HepG2 (cell line): ENCODE results near the gene SERPINA9. TPM values are rescaled to one million over a fixed set of nuclear protein-coding genes. Genes with fewer than 3 reads are reported as not detected.

Experiments used
- AGO2 ChIP-seq: fragments of 200-400 bp; formaldehyde crosslinking; optimal IDR thresholded peaks from 2 replicates; pipeline ENCODE3; 2017; ENCODE audit warnings: mild to moderate bottlenecking, low read depth, low read length, moderate library complexity
- CEBPG ChIP-seq: IDR thresholded peaks from 2 replicates; pipeline ENCODE4 v1.6.1; 2016
- CREBL2 ChIP-seq: sonication (generic); formaldehyde crosslinking; IDR thresholded peaks from 2 replicates; pipeline ENCODE4 v1.8.1; 2023; ENCODE audit warnings: missing genetic modification reagents, mild to moderate bottlenecking, borderline replicate concordance
- ELF4 ChIP-seq: sonication (generic); formaldehyde crosslinking; IDR thresholded peaks from 2 replicates; pipeline ENCODE4 v1.5.0; 2020; ENCODE audit warnings: missing genetic modification reagents, mild to moderate bottlenecking, moderate library complexity, borderline replicate concordance
- HDAC1 ChIP-seq: sonication (generic); formaldehyde crosslinking; IDR thresholded peaks from 2 replicates; pipeline ENCODE4 v1.5.1; 2020; ENCODE audit warnings: mild to moderate bottlenecking, missing genetic modification reagents
- HNF4A ChIP-seq: sonication (generic); formaldehyde crosslinking; IDR thresholded peaks from 2 replicates; pipeline ENCODE4 v1.4.0; 2020; ENCODE audit warnings: missing genetic modification reagents
- ISL2 ChIP-seq: sonication (generic); formaldehyde crosslinking; IDR thresholded peaks from 2 replicates; pipeline ENCODE4 v1.5.0; 2020; ENCODE audit warnings: missing genetic modification reagents
- NFIB ChIP-seq: sonication (generic); formaldehyde crosslinking; IDR thresholded peaks from 2 replicates; pipeline ENCODE4 v1.9.0; 2021; ENCODE audit warnings: missing genetic modification reagents, mild to moderate bottlenecking, borderline replicate concordance
- NR0B2 ChIP-seq: sonication (generic); formaldehyde crosslinking; IDR thresholded peaks from 2 replicates; pipeline ENCODE4 v1.4.0; 2020; ENCODE audit warnings: mild to moderate bottlenecking, missing genetic modification reagents
- POLR2G ChIP-seq: fragments of 200-400 bp; formaldehyde crosslinking; IDR thresholded peaks from 2 replicates; pipeline ENCODE4 v1.6.1; 2018; ENCODE audit warnings: mild to moderate bottlenecking, low read depth, low read length, moderate library complexity
- RARG ChIP-seq: sonication (generic); formaldehyde crosslinking; IDR thresholded peaks from 2 replicates; pipeline ENCODE4 v1.4.0; 2020; ENCODE audit warnings: low read depth, mild to moderate bottlenecking, missing genetic modification reagents
- SMYD3 ChIP-seq: sonication (generic); formaldehyde crosslinking; IDR thresholded peaks from 2 replicates; pipeline ENCODE4 v1.8.1; 2023; ENCODE audit warnings: mild to moderate bottlenecking, missing genetic modification reagents
- SNAI1 ChIP-seq: sonication (generic); formaldehyde crosslinking; IDR thresholded peaks from 2 replicates; pipeline ENCODE4 v1.5.0; 2020; ENCODE audit warnings: mild to moderate bottlenecking, missing genetic modification reagents, borderline replicate concordance
- ZBTB2 ChIP-seq: sonication (generic); formaldehyde crosslinking; IDR thresholded peaks from 2 replicates; pipeline ENCODE4 v1.8.0; 2022; ENCODE audit warnings: low read depth, missing genetic modification reagents
- ZFP36 ChIP-seq: fragments of 150-350 bp; IDR thresholded peaks from 2 replicates; pipeline ENCODE4 v1.6.1; 2018; ENCODE audit warnings: borderline replicate concordance, low read length, low read depth; ENCODE audit not compliant: partially characterized antibody
- ZHX1 ChIP-seq: sonication (generic); formaldehyde crosslinking; IDR thresholded peaks from 2 replicates; pipeline ENCODE4 v1.8.1; 2022; ENCODE audit warnings: low read depth, mild to moderate bottlenecking, missing genetic modification reagents
- ZNF441 ChIP-seq: sonication (generic); formaldehyde crosslinking; IDR thresholded peaks from 2 replicates; pipeline ENCODE4 v1.7.0; 2021; ENCODE audit warnings: missing genetic modification reagents, borderline replicate concordance
- ZNF460 ChIP-seq: sonication (generic); formaldehyde crosslinking; IDR thresholded peaks from 2 replicates; pipeline ENCODE4 v1.5.1; 2020; ENCODE audit warnings: missing genetic modification reagents, mild to moderate bottlenecking, borderline replicate concordance
- ZNF614 ChIP-seq: IDR thresholded peaks from 2 replicates; pipeline ENCODE4 v1.6.1; 2018; ENCODE audit warnings: missing biosample characterization, missing genetic modification reagents, inconsistent platforms, borderline replicate concordance
- ZNF652 ChIP-seq: IDR thresholded peaks from 2 replicates; pipeline ENCODE4 v1.6.1; 2016; ENCODE audit warnings: low read depth, borderline replicate concordance
- ZNF674 ChIP-seq: sonication (generic); formaldehyde crosslinking; IDR thresholded peaks from 2 replicates; pipeline ENCODE4 v1.5.0; 2020; ENCODE audit warnings: low read depth, mild to moderate bottlenecking, missing genetic modification reagents
- ZNF747 ChIP-seq: sonication (generic); formaldehyde crosslinking; IDR thresholded peaks from 2 replicates; pipeline ENCODE4 v1.8.1; 2023; ENCODE audit warnings: missing genetic modification reagents, mild to moderate bottlenecking, borderline replicate concordance
- polyA plus RNA-seq, 8 experiments: library from polyadenylated mRNA; depleted of rRNA in 3 of 8; stranded (reverse) in 7 of 8; unstranded in 1 of 8; fragments of >200 nt; fragmentation: Illumina TruSeq in 4 of 8; extraction: Trizol in 4 of 8; gene quantifications; 2 replicates each; pipeline versions ENCODE4 v1.2.1 to v1.2.3, GENCODE V29; 2011 to 2016; ENCODE audit warnings: low read depth in 4 of 8, missing spikeins in 1 of 8, mixed read lengths in 1 of 8; ENCODE audit not compliant: insufficient read depth in 1 of 8
- total RNA-seq, 5 experiments: library from RNA; depleted of rRNA; stranded (reverse); fragments of >200 nt; fragmentation: Illumina TruSeq; extraction: Trizol; gene quantifications; 2 replicates each; pipeline ENCODE4 v1.2.3, GENCODE V29; 2016; ENCODE audit warnings: low read depth in 1 of 5

The SERPINA9 gene
- total and polyA plus RNA-seq, 2 of the 13 experiments (the other 11 are each of a cell fraction or from before 2014, with no cell fraction given), result 0.21 TPM; not detected in 1

- TF ChIP-seq HNF4A (CRISPR knock-in tag) (0 out of 2 replicates have a peak, but pooled peaks have one; percentile 16), CEBPG (CRISPR knock-in tag) (no peak), CREBL2 (no peak), ZHX1 (CRISPR knock-in tag) (no peak), ZNF614 (no peak), ZNF652 (peak; percentile 16; the same call in 1 of the 2 replicates), AGO2 (no peak), ZNF674 (CRISPR knock-in tag) (no peak), SNAI1 (CRISPR knock-in tag) (no peak), ISL2 (CRISPR knock-in tag) (no peak), NFIB (CRISPR knock-in tag) (no peak), ELF4 (CRISPR knock-in tag) (no peak), ZBTB2 (no peak), SMYD3 (CRISPR knock-in tag) (no peak), ZNF441 (CRISPR knock-in tag) (no peak), POLR2G (no peak), RARG (CRISPR knock-in tag) (no peak), ZNF460 (CRISPR knock-in tag) (no peak), NR0B2 (no peak), HDAC1 (CRISPR knock-in tag) (no peak), ZFP36 (no peak), ZNF747 (CRISPR knock-in tag) (no peak)
Measured at GRCh38 chr14:94485944-94486841, 10.2 kb upstream of the SERPINA9 start (continued).
